ENCODE data around the gene NACC2. TPM values are rescaled to one million over a fixed set of nuclear protein-coding genes. Genes with fewer than 3 reads are reported as not detected.

NACC2 gene
- total and polyA plus RNA-seq, 2 experiments from 2014 or later: 3.8 to 20.8 TPM

DNA sequence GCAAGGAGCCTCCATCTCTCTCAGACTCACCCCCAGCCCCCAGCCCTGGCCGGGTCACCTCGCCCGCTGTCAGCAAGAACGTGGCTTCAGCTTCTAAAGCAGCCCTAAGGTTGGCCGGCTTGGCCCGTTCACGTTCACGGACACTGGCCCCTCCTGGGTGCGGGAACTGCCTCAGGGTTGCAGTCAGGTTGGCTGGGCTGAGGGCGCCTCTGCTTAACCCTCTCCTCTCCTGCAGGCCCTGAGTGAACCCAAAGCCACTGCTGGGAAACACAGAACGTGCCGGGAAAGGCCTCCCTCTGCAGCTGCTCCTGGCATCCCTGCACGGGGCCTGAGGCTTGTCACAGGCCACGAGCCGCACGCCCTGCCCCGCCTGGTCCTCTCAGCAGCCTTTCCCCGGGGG, 93.9 kb downstream of the NACC2 start:
- DNase-seq (ENCODE audit: low spot score): peak; percentile 60
- H3K27me3 ChIP-seq (ENCODE audit: insufficient read depth): no peaks in the 10 kb centered on the region
- TF ChIP-seq ZNF331 (CRISPR knock-in tag; IDR thresholded peaks at IDR 0.05; ENCODE audit: low read depth) (no peak), ZNF114 (CRISPR knock-in tag; IDR thresholded peaks at IDR 0.05) (no peak), JUNB (IDR thresholded peaks at IDR 0.05; ENCODE audit: unreplicated experiment) (no peak), STAT1 (IDR thresholded peaks at IDR 0.05; ENCODE audit: unreplicated experiment) (no peak), POLR2AphosphoS5 (IDR thresholded peaks at IDR 0.05; ENCODE audit: low read depth) (no peak), EZH2 (IDR thresholded peaks at IDR 0.05; ENCODE audit: low read depth, unreplicated experiment) (no peak), NANOG (IDR thresholded peaks at IDR 0.05; ENCODE audit: borderline replicate concordance) (no peak), CREB1 (CRISPR knock-in tag; IDR thresholded peaks at IDR 0.05; ENCODE audit: low read depth) (no peak), EZH2phosphoT487 (IDR thresholded peaks at IDR 0.05; ENCODE audit: unreplicated experiment) (no peak)
- TF ChIP-seq, protein P1, sequence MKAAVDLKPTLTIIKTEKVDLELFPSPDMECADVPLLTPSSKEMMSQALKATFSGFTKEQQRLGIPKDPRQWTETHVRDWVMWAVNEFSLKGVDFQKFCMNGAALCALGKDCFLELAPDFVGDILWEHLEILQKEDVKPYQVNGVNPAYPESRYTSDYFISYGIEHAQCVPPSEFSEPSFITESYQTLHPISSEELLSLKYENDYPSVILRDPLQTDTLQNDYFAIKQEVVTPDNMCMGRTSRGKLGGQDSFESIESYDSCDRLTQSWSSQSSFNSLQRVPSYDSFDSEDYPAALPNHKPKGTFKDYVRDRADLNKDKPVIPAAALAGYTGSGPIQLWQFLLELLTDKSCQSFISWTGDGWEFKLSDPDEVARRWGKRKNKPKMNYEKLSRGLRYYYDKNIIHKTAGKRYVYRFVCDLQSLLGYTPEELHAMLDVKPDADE (IDR thresholded peaks at IDR 0.05): no peak
- TF ChIP-seq, protein P2, sequence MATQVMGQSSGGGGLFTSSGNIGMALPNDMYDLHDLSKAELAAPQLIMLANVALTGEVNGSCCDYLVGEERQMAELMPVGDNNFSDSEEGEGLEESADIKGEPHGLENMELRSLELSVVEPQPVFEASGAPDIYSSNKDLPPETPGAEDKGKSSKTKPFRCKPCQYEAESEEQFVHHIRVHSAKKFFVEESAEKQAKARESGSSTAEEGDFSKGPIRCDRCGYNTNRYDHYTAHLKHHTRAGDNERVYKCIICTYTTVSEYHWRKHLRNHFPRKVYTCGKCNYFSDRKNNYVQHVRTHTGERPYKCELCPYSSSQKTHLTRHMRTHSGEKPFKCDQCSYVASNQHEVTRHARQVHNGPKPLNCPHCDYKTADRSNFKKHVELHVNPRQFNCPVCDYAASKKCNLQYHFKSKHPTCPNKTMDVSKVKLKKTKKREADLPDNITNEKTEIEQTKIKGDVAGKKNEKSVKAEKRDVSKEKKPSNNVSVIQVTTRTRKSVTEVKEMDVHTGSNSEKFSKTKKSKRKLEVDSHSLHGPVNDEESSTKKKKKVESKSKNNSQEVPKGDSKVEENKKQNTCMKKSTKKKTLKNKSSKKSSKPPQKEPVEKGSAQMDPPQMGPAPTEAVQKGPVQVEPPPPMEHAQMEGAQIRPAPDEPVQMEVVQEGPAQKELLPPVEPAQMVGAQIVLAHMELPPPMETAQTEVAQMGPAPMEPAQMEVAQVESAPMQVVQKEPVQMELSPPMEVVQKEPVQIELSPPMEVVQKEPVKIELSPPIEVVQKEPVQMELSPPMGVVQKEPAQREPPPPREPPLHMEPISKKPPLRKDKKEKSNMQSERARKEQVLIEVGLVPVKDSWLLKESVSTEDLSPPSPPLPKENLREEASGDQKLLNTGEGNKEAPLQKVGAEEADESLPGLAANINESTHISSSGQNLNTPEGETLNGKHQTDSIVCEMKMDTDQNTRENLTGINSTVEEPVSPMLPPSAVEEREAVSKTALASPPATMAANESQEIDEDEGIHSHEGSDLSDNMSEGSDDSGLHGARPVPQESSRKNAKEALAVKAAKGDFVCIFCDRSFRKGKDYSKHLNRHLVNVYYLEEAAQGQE (IDR thresholded peaks at IDR 0.05; ENCODE audit: unreplicated experiment): no peak
- TF ChIP-seq, protein P3, sequence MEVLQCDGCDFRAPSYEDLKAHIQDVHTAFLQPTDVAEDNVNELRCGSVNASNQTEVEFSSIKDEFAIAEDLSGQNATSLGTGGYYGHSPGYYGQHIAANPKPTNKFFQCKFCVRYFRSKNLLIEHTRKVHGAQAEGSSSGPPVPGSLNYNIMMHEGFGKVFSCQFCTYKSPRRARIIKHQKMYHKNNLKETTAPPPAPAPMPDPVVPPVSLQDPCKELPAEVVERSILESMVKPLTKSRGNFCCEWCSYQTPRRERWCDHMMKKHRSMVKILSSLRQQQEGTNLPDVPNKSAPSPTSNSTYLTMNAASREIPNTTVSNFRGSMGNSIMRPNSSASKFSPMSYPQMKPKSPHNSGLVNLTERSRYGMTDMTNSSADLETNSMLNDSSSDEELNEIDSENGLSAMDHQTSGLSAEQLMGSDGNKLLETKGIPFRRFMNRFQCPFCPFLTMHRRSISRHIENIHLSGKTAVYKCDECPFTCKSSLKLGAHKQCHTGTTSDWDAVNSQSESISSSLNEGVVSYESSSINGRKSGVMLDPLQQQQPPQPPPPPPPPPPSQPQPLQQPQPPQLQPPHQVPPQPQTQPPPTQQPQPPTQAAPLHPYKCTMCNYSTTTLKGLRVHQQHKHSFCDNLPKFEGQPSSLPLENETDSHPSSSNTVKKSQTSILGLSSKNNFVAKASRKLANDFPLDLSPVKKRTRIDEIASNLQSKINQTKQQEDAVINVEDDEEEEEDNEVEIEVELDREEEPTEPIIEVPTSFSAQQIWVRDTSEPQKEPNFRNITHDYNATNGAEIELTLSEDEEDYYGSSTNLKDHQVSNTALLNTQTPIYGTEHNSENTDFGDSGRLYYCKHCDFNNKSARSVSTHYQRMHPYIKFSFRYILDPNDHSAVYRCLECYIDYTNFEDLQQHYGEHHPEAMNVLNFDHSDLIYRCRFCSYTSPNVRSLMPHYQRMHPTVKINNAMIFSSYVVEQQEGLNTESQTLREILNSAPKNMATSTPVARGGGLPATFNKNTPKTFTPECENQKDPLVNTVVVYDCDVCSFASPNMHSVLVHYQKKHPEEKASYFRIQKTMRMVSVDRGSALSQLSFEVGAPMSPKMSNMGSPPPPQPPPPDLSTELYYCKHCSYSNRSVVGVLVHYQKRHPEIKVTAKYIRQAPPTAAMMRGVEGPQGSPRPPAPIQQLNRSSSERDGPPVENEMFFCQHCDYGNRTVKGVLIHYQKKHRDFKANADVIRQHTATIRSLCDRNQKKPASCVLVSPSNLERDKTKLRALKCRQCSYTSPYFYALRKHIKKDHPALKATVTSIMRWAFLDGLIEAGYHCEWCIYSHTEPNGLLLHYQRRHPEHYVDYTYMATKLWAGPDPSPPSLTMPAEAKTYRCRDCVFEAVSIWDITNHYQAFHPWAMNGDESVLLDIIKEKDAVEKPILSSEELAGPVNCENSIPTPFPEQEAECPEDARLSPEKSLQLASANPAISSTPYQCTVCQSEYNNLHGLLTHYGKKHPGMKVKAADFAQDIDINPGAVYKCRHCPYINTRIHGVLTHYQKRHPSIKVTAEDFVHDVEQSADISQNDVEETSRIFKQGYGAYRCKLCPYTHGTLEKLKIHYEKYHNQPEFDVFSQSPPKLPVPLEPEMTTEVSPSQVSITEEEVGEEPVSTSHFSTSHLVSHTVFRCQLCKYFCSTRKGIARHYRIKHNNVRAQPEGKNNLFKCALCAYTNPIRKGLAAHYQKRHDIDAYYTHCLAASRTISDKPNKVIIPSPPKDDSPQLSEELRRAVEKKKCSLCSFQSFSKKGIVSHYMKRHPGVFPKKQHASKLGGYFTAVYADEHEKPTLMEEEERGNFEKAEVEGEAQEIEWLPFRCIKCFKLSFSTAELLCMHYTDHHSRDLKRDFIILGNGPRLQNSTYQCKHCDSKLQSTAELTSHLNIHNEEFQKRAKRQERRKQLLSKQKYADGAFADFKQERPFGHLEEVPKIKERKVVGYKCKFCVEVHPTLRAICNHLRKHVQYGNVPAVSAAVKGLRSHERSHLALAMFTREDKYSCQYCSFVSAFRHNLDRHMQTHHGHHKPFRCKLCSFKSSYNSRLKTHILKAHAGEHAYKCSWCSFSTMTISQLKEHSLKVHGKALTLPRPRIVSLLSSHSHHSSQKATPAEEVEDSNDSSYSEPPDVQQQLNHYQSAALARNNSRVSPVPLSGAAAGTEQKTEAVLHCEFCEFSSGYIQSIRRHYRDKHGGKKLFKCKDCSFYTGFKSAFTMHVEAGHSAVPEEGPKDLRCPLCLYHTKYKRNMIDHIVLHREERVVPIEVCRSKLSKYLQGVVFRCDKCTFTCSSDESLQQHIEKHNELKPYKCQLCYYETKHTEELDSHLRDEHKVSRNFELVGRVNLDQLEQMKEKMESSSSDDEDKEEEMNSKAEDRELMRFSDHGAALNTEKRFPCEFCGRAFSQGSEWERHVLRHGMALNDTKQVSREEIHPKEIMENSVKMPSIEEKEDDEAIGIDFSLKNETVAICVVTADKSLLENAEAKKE (CRISPR knock-in tag; IDR thresholded peaks at IDR 0.05): no peak
- TF ChIP-seq, protein P4, sequence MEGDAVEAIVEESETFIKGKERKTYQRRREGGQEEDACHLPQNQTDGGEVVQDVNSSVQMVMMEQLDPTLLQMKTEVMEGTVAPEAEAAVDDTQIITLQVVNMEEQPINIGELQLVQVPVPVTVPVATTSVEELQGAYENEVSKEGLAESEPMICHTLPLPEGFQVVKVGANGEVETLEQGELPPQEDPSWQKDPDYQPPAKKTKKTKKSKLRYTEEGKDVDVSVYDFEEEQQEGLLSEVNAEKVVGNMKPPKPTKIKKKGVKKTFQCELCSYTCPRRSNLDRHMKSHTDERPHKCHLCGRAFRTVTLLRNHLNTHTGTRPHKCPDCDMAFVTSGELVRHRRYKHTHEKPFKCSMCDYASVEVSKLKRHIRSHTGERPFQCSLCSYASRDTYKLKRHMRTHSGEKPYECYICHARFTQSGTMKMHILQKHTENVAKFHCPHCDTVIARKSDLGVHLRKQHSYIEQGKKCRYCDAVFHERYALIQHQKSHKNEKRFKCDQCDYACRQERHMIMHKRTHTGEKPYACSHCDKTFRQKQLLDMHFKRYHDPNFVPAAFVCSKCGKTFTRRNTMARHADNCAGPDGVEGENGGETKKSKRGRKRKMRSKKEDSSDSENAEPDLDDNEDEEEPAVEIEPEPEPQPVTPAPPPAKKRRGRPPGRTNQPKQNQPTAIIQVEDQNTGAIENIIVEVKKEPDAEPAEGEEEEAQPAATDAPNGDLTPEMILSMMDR (conservative IDR thresholded peaks at IDR 0.05; ENCODE audit: low read depth in 2 of 2): no peak

More for the DNA sequence above, 93.9 kb downstream of the NACC2 start:
- no peak overlapping the region for H3K27ac ChIP-seq (ENCODE audit: low read depth)
- H2AFZ ChIP-seq: no peak overlapping the region
- H3K4me3 Mint-ChIP-seq: no peak overlapping the region
- H3K79me2 ChIP-seq (replicated peaks; ENCODE audit: insufficient read depth): no peaks in the 10 kb centered on the region
- peaks cover 17% of the 10 kb centered on the region for H3K4me1 Mint-ChIP-seq
- no peaks in the 10 kb centered on the region for H3K9me3 Mint-ChIP-seq
- peaks cover under 1% of the 10 kb centered on the region; the same call in 1 of the 2 replicates for H3F3A ChIP-seq (replicated peaks; ENCODE audit: low read depth)
- no peak overlapping the region for H3K4me2 ChIP-seq
- H4K20me1 ChIP-seq (replicated peaks; ENCODE audit: insufficient read depth): no peaks in the 10 kb centered on the region
- peak; percentile 44 for ATAC-seq
- H3K27me3 Mint-ChIP-seq (ENCODE audit: insufficient read depth, low read depth, poor library complexity): peaks cover 22% of the 10 kb centered on the region
- H3K36me3 Mint-ChIP-seq (ENCODE audit: low read depth): no peaks in the 10 kb centered on the region
- H3K36me3 ChIP-seq (ENCODE audit: insufficient read depth): no peaks in the 10 kb centered on the region
- H3K4me3 ChIP-seq: no peak overlapping the region
- H3K9me2 ChIP-seq (ENCODE audit: insufficient read depth): no peaks in the 10 kb centered on the region
- H3K4me1 ChIP-seq (ENCODE audit: insufficient read depth): peaks cover 6% of the 10 kb centered on the region
- H3K27ac Mint-ChIP-seq: peak overlapping the region; percentile 36; the same call in 1 of the 2 replicates
